MM.1S (cell line): ENCODE measurements around the gene MYH6.

Source experiments
- EZH2 ChIP-seq: fragments of 300-600 bp; sonication (generic); optimal IDR thresholded peaks from 2 replicates; pipeline ENCODE3; 2017; ENCODE audit warnings: low read depth, mild to moderate bottlenecking, antibody characterized with exemption, low read length, mixed read lengths
- EZH2phosphoT487 ChIP-seq: fragments of 300-600 bp; sonication (generic); IDR thresholded peaks from 2 replicates; pipeline ENCODE4 v1.6.1; 2018; ENCODE audit warnings: antibody characterized with exemption, low read length
- TF ChIP-seq, protein P1 (sequence below): fragments of 300-600 bp; sonication (generic); IDR thresholded peaks from 2 replicates; pipeline ENCODE4 v1.5.1; 2016; ENCODE audit warnings: antibody characterized with exemption, low read length, mixed read lengths

DNA sequence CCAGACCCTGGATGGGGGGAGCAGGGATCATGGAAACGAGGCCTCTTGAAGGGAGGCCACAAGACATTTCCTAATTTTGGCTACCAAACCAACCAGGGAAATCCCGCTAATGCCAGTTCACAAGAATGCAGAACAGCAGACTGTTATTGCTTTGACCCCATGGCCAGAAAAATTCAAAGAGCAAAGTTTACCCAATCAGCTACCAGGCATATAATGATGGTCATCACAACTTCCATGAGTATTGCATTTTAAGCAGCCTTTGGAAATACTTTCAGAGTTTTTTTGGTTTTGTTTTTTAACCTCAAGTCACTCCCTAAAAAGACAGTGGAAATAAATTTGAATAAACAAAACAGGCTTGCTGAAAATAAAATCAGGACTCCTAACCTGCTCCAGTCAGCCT, 35.6 kb downstream of the MYH6 start, which contains the start of gene IL25:
- TF ChIP-seq, protein P1, sequence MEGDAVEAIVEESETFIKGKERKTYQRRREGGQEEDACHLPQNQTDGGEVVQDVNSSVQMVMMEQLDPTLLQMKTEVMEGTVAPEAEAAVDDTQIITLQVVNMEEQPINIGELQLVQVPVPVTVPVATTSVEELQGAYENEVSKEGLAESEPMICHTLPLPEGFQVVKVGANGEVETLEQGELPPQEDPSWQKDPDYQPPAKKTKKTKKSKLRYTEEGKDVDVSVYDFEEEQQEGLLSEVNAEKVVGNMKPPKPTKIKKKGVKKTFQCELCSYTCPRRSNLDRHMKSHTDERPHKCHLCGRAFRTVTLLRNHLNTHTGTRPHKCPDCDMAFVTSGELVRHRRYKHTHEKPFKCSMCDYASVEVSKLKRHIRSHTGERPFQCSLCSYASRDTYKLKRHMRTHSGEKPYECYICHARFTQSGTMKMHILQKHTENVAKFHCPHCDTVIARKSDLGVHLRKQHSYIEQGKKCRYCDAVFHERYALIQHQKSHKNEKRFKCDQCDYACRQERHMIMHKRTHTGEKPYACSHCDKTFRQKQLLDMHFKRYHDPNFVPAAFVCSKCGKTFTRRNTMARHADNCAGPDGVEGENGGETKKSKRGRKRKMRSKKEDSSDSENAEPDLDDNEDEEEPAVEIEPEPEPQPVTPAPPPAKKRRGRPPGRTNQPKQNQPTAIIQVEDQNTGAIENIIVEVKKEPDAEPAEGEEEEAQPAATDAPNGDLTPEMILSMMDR = no peak
- TF ChIP-seq EZH2 (no peak), EZH2phosphoT487 (no peak)
